Forelimb muscle (tissue), 1 donor: ENCODE measurements around the gene ATP6V1G3. TPM values are rescaled to one million over a fixed set of nuclear protein-coding genes. Genes with fewer than 3 reads are reported as not detected.
A peak's percentile ranks its signal among the peaks of the same experiment; 100 is the strongest.
"Not testable (repeated sequence)": the region's sequence is repeated elsewhere in the genome, so short reads cannot be mapped to it uniquely, and the experiment has no call there.

ENCODE experiments used
- DNase-seq: peaks from one replicate; pipeline ENCODE4 v3.0.0-alpha.2; 2013; ENCODE audit warnings: low read depth
- polyA plus RNA-seq: library from polyadenylated mRNA; unstranded; fragments of 120-200 nt; gene quantifications from one replicate; pipeline ENCODE4 v1.2.1, GENCODE V29; 2013; ENCODE audit not compliant: insufficient read length

ATP6V1G3 gene
- polyA plus RNA-seq, 1 donor: not detected

DNA sequence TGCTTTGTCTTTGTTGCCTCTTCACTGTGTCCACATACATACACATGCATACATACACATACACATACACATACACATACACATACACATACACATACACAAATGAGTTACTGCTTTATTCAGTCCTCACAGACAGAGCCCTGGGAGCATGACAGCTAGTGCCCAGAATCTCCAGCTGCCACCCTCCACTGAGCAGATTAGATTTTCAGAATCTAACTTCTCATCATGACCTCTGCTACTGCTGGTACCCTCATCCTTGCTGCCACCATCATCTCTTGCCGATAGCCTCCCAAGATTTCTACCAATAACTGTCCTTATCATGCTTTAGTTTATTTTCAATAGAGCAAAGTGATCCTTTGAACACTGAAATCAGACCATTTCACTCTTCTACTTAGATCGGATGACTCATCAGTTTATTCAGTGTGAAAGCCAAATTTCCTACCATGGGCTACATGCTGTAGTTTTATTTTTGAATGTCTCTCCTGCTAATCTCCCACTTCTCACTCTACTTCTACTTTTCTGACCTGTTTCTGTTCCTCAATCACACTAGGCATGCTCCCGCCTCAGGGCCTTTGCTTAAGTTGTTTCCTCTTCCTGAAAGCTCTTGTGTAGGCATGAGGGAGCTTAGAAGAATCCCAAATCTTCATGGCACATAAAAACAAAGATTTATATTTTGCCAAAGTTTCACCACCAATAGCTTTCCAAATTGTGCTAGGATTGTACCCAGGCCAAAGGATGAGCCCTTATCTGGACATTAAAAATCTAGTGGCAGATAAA is 43.0 kb downstream of the ATP6V1G3 start:
- DNase-seq: peak; percentile 1

DNA sequence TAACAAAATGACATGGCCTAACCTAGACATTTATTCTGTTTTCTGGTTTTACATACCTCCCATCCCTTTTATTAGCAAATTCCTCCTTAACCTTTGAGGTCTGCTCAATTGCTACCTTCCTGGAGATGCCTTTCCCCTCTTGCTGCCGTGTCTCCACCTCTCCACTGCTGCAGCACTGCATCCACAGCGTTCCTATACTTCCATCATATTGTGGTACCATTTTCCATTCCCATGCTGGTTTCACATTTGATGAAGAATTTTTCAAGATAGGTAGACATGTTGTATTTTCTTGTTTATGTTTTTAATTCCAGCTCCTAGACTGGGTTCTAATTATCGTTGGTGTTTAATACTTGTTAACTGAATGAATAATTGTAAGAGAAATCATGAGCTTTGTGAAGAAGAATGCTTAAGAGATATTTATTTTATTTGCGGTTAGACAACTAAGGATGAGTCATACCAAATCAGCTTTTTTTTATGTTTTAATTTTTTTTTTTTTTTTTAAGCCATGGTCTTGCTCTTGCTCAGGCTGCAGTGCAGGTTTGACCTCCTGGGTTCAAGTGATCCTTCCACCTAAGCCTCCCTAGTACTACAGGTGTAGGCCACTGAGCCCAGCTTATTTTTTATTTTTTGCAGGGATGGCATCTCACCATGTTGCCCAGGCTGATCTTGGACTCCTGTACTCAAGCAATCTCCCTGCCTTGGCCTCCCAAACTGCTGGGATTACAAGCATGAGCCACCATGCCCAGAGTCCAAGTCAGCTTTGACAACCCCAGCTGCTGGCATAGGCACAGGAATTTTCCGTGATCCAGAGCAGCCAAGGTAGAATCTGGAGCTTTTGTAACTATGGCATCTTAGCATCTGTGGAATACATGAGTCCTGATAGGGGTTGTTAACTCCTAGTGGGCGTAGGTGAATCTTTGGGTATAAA is 44.0 kb downstream of the ATP6V1G3 start:
- no peak for DNase-seq

DNA sequence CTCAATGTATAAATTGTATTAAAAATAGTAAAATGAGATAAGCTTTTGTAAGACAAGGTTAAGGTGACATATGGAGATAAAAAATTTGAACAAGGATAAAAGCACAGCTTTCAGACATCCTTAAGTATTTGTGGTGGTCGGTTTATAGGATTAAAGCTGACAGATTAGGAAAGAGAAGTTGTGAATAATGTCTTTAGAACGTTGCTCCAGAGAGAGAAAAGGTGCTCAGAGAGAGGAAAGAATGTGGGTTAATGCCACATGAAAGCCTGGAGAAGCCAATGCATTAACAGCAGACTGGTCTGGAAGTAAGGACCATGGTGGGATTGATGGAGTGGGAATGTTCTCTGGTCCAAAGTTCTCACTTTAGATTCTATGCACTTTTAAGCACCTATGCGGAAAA is 44.8 kb downstream of the ATP6V1G3 start:
- DNase-seq: no peak

DNA sequence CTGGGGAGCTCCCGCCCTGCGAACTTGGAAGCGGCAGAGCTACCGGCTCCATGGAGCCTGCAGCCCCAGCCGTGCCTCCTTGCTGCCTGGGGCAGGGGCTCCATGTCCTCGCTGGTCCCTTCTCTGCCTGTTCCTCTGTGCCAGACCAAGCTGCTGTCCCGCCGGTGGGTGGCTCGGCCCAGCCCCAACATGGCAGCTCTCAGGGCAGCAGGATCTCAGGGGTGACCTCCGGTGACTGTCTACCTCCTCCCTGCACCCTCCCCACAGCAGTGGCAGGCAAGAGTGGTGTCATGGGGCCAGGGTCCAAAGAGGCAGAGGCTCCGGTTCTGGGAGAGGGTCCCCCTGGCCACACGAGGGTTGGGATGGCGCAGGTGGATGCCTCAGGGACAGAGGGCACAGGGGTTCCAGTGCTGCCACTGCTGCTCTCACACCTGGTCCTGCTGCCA is 45.8 kb downstream of the ATP6V1G3 start:
- no peak for DNase-seq

DNA sequence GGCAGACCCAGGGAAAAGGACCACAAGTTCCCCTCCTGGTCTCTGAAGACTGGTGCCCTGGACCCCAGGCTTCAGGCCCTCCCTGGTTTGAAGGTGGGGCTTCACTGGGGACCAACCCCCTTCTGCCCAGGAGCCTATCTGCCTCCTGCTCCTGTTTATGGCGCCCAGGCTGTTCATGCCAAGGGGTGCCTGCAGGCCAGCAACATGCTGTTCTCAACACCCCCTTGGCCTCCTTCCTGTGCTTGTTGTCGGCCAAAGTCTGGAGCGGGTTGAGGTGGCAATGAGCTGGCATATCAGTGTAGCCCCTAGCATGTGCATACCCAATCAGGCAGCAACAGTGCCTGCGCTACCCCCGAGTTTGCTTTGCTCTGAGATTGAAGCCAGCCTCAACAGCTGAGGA is 46.3 kb downstream of the ATP6V1G3 start:
- no peak for DNase-seq

DNA sequence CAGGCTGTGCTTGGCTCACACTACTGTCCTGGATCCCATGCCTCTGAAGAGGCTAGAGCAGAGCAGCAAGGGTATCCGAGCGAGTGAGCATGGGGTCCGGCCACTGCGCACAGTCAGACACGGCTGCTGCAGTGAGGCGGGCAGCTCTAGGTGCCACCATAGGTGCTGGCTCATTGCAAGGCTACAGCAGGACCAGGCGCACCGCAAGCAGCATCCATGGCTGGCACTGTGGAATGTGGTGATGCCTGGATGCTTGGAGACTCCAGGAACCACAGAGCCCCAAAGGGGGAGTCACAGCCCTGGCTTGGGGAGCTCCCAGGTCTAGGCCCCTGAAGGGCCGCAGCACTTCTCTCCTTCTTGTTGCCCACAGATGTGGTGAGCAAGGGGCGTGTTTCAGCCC is 47.2 kb downstream of the ATP6V1G3 start:
- no peak for DNase-seq

DNA sequence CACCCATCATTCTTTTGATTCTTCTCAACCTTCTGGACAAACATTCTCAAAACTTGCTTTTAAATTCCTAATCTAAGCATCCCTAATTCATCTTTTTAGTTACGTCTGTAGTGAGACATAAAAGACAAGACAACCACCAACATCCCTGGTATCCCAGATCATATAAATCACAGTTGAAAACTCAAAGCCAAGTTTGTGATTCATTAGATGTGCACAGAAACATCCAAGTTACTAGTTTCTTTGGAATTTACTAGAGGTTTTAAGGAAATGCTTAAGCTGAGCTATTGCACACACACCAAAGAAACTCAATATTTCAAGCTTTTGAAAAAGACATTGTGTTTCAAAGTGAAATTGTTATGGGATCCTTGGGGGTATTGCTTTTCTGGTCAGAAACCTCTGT is 47.6 kb downstream of the ATP6V1G3 start:
- no peak for DNase-seq

DNA sequence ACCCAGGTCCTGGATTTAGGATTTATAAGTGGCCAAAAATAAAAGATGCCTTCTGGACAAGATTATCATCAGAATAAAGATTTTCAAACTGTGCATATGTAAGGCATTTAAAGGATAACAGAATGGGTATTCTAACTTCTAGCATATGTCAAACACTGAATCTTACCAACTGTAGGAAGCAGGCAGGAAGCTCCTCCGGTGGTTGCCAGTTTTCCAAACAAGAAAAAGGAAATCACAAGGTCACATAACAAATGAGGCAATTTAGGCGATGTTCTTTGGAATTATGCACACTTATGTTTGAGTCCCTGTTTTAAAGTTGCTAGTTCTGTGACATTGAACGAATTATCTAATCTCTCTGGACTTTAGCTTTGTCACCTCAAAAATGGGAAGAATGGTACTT is 48.9 kb downstream of the ATP6V1G3 start:
- no peak for DNase-seq

DNA sequence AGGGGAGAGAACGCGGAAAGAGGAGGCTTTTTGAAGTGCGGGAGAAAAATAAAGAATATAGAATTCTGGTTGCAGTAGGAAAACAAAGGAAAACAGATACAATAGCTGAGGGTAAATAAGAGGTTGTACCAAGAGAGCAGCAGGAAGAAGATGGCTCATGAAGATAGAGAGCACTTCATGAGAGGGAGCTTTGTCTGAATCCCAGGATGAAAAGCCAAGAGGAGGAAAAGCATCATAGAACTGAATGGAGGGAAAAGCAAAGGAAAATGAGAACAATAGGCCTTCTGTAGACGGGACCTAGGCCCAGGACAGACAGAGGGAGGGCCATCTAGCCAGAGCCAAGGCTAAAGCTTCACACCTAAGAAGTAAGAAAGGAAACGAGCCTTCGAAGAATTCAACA is 49.5 kb downstream of the ATP6V1G3 start:
- DNase-seq: no peak

DNA sequence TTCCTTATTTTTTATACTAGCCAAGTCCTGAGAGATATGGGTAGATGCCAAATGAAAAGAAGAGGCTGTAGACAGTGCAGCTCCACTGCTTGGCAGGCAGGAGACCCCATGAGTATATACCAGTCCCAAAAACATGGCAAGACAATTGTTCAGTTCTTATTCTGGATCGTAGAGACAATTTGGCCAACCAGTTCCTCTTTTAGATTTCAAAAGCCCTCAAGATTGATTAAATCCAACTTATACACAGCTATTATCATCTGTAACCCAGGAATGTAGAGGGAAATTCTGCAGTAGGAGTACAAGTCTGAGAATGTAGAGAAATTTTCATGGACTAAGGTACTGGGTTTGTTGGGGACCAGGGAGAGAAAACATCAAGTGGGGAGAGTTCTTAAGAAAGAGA is 50.3 kb downstream of the ATP6V1G3 start:
- DNase-seq: no peak

DNA sequence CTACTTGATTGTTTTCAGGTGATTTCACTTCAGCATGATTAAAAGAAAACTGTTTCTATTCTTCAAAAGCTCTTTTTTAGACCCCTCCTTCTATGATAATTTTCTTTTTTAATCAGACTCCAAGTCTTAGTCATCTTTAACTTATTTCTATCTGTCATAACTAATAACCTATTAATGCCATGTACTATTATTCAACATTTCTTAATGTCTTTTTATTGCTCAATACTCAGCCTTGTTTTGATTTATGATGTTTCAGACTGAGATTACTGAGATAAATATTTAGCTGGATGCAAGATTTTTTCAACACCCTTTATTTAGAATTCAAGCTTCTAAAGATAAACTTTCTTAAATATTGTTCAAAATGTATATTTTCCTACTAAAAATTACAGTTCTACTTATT is 53.6 kb downstream of the ATP6V1G3 start:
- no peak for DNase-seq

DNA sequence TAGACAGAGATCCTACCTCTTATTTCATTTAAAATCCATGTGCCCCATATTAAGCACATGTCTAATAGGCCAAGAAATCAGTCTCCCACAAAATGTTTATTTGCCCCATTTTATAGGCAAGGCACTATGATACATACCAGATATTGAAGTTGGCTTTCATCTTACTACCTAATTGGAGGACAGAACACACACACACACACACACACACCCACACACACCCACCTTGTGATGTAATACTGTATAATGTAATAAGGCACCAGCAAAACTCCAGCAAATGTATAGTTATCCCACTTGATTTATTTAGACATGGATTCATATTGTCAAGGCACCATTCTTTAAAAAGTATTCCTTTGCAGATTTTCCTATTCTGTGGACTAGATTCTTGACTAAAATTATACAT is 56.8 kb downstream of the ATP6V1G3 start:
- no peak for DNase-seq

DNA sequence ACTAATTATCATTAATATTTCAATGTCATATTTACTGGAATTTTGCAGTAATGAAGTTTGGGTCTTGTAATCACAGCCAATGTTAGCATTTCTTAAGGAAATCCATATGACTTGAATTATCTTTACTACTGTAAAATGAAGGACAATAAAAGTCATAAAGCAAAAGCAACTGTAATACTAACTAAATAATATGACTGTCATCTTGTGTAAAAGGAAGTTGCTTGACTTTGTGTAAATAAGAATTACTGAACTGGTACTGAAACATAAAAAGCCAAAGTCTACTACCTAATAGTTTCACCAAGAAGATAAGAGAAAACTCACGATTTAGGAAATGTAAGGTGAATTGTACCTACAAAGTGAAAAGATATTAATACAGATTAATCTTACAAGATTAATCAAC is 57.5 kb downstream of the ATP6V1G3 start:
- no peak for DNase-seq

DNA sequence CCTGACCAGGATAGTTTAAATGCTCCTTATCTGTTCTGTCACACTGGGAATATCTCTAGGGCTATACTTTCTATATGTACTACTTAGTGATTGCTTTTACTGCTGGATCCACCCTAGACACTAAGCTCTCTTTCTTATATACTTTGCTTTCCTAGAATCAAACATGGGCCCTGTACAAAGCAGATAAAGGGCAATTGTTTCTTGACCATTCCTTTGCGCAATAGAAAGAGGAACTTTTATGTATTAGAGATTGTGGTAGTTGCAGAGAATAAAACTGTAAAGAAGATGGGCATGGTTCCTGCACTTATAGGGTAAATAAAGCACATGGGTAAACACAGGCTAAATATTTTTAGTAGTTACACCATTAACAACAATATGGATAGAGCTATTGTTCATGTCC is 58.8 kb downstream of the ATP6V1G3 start:
- no peak for DNase-seq

DNA sequence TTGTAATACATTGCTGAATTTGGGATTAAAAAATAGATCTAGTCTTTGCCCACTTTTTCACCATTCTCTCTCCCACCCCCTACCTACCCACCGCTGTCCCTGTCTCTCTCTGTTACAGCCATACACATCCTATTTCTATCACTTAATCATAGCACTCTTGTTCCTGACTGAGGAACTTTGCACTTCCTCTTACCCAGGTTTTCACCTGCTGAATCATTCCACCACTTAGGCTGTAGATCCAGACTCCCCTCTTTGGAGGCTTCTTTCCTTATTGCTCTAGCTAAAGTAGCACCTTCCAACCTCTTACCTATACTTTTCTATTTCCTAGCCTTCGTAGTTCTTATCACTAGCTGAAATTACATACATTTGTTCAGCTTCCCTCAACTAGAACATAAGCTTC is 59.6 kb downstream of the ATP6V1G3 start:
- no peak for DNase-seq

DNA sequence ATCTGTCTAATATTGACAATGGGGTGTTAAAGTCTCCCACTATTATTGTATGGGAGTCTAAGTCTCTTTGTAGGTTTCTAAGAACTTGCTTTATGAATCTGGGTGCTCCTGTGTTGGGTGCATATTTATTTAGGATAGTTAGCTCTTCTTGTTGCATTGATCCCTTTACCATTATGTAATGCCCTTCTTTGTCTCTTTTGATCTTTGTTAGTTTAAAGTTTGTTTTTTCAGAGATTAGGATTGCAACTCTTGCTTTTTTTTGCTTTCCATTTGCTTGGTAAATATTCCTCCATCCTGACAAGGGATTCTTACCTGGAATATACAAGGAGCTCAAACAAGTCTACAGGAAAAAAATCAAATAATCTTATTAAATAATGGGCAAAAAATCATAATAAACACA is 63.1 kb downstream of the ATP6V1G3 start:
- not testable (repeated sequence) for DNase-seq

Other genes starting within 250 kb of the ATP6V1G3 start
- gene PTPRC, start 98.4 kb upstream of the ATP6V1G3 start, polyA plus RNA-seq: 5.0 TPM